ENCODE measurements around the gene MARCKSL1.
"Not testable (repeated sequence)": the region's sequence is repeated elsewhere in the genome, so short reads cannot be mapped to it uniquely, and the experiment has no call there.

The MARCKSL1 gene

GRCh38 chr1:32335790-32336590 is at the start of gene MARCKSL1:
MARCKSL1 (minus strand) TSS chr1:32336233; CDS start chr1:32336033, 200 bp downstream.
- DNase-seq, result peak; percentile 90

- no peak for DNase-seq
Observed at GRCh38 chr1:32380057-32380456, 44.0 kb upstream of the MARCKSL1 start.

GRCh38 chr1:32377541-32378220 is 41.6 kb upstream of the MARCKSL1 start:
- DNase-seq, result no peak

GRCh38 chr1:32376199-32376598 is 40.2 kb upstream of the MARCKSL1 start:
- no peak for DNase-seq

- DNase-seq, result no peak
Observed at GRCh38 chr1:32373996-32374592, 38.1 kb upstream of the MARCKSL1 start.

GRCh38 chr1:32372149-32372756 is 36.2 kb upstream of the MARCKSL1 start:
- DNase-seq, result no peak

- DNase-seq, result no peak
Observed at GRCh38 chr1:32367912-32368635, 32.0 kb upstream of the MARCKSL1 start.

GRCh38 chr1:32365445-32365844 is 29.4 kb upstream of the MARCKSL1 start:
- no peak for DNase-seq

GRCh38 chr1:32364836-32365235 is 28.8 kb upstream of the MARCKSL1 start:
- no peak for DNase-seq

GRCh38 chr1:32363713-32364112 is 27.7 kb upstream of the MARCKSL1 start:
- DNase-seq, result no peak

- no peak for DNase-seq
Observed at GRCh38 chr1:32362474-32363313, 26.7 kb upstream of the MARCKSL1 start, which contains the start of the genes FAM229A and TSSK3. FAM229A (minus strand) TSS chr1:32362485; CDS start chr1:32362091, 394 bp downstream. TSSK3 (plus strand) TSS chr1:32362539; CDS start chr1:32362702, 163 bp downstream.

- peak; percentile 75 for DNase-seq
Observed at GRCh38 chr1:32361674-32362473, 25.8 kb upstream of the MARCKSL1 start.

- DNase-seq, result no peak
Observed at GRCh38 chr1:32361308-32361673, 25.3 kb upstream of the MARCKSL1 start.

GRCh38 chr1:32358435-32358834 is 22.4 kb upstream of the MARCKSL1 start:
- no peak for DNase-seq

- no peak for DNase-seq
Observed at GRCh38 chr1:32357614-32358013, 21.6 kb upstream of the MARCKSL1 start.

GRCh38 chr1:32356478-32356877 is 20.4 kb upstream of the MARCKSL1 start:
- no peak for DNase-seq

GRCh38 chr1:32355778-32356177 is 19.7 kb upstream of the MARCKSL1 start:
- DNase-seq, result not testable (repeated sequence)

GRCh38 chr1:32353886-32354570 is 18.0 kb upstream of the MARCKSL1 start:
- DNase-seq, result no peak

GRCh38 chr1:32353431-32353830 is 17.4 kb upstream of the MARCKSL1 start:
- no peak for DNase-seq

- no peak for DNase-seq
Observed at GRCh38 chr1:32352831-32353383, 16.9 kb upstream of the MARCKSL1 start.

Measured in femur (tissue), 1 donor.